ENCODE data around the gene MAP2K5. TPM values are rescaled to one million over a fixed set of nuclear protein-coding genes. Genes with fewer than 3 reads are reported as not detected.

MAP2K5 gene
- polyA plus RNA-seq, 2 of the 4 experiments (the other 2 are of a cell fraction), result 7.8 to 11.0 TPM

DNA sequence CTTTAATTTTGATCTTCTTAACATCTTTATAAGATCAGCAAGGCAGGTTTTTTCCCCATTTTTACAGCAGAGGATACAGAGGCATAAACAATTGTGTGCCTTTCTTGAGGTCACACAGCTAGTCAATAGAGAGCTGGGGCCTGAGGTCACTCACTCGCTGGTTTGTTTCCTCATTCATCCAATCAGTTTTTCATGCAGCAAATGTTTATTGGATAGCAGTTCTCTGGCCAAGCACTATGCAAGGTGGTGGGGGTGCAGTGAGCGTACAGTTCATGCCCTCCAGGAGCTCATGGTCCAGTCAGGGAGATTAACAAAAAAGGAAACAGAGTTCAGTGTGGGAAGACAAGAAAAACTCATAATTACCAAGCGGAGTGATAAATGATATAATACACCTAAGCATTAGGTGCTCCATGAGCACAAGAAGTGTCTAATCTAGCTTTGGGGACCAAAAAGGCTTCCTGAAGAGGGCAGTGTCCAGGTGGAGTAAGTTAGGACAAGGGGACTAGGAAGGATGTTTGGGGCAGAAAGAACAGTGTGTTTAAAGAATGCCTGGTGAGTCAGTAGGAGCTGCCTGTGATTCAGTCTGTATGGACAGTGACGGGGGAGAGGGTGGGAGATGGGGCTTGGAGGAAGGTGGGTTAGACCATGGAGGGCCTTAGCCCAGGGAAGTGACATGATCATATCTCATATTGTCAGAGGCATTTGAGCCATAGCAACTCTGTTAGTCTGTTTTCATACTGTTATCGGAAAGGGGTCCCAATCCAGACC is 29.3 kb downstream of the MAP2K5 start:
- FAIRE-seq, result no peak
- ChIA-PET POLR2A (no interaction called here), CTCF (interaction anchor here (0.8 to 1.8 kb wide), 7 partner anchors 8 to 264 kb away, joined by 3 to 5 read pairs (median 4); no protein-coding TSS in a partner anchor)
- Histone ChIP-seq H3K4me3 (no peak overlapping the region), H3K4me2 (no peak overlapping the region), H3K27ac (no peak overlapping the region), H3K9me3 (no peaks in the 10 kb centered on the region), H3K4me1 (no peaks in the 10 kb centered on the region)
- WGBS (ENCODE audit: missing lambda C conversion rate), result 95% methylated on average over 5 of the region's 5 CpGs
- no peak for DNase-seq (ENCODE audit: low read depth in 1 of 2, low spot score in 1 of 2)
- ATAC-seq, result no peak
- TF ChIP-seq CBX2 (IDR thresholded peaks at IDR 0.05; ENCODE audit: borderline replicate concordance, low read depth) (no peak), CHD4 (IDR thresholded peaks at IDR 0.05; ENCODE audit: borderline replicate concordance) (no peak), HDAC2 (IDR thresholded peaks at IDR 0.05) (no peak), RCOR1 (IDR thresholded peaks at IDR 0.05; ENCODE audit: low read depth, low read length) (no peak), MYC (IDR thresholded peaks at IDR 0.05; ENCODE audit: borderline replicate concordance, low read length) (no peak), MAZ (IDR thresholded peaks at IDR 0.05; ENCODE audit: borderline replicate concordance, low read depth, low read length) (no peak), ZFP36 (IDR thresholded peaks at IDR 0.05; ENCODE audit: borderline replicate concordance, partially characterized antibody) (no peak), ZC3H11A (IDR thresholded peaks at IDR 0.05) (no peak), TFCP2L1 (CRISPR knock-in tag; IDR thresholded peaks at IDR 0.05) (no peak)
- TF ChIP-seq, protein P1, sequence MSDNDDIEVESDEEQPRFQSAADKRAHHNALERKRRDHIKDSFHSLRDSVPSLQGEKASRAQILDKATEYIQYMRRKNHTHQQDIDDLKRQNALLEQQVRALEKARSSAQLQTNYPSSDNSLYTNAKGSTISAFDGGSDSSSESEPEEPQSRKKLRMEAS (IDR thresholded peaks at IDR 0.05), result no peak
- TF ChIP-seq, protein P2, sequence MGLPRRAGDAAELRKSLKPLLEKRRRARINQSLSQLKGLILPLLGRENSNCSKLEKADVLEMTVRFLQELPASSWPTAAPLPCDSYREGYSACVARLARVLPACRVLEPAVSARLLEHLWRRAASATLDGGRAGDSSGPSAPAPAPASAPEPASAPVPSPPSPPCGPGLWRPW (IDR thresholded peaks at IDR 0.05), result no peak

- no peak for ATAC-seq
- ChIA-PET POLR2A (no interaction called here), CTCF (interaction anchor here (1.1 to 1.4 kb wide), 2 partner anchors 9 to 20 kb away, joined by 3 to 5 read pairs; no protein-coding TSS in a partner anchor)
- no peak for TF ChIP-seq CBX2 (IDR thresholded peaks at IDR 0.05; ENCODE audit: borderline replicate concordance, low read depth)
- TF ChIP-seq, protein P3, sequence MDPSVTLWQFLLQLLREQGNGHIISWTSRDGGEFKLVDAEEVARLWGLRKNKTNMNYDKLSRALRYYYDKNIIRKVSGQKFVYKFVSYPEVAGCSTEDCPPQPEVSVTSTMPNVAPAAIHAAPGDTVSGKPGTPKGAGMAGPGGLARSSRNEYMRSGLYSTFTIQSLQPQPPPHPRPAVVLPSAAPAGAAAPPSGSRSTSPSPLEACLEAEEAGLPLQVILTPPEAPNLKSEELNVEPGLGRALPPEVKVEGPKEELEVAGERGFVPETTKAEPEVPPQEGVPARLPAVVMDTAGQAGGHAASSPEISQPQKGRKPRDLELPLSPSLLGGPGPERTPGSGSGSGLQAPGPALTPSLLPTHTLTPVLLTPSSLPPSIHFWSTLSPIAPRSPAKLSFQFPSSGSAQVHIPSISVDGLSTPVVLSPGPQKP (IDR thresholded peaks at IDR 0.05; ENCODE audit: low read depth, low read length), result no peak
- no peak for TF ChIP-seq RNF2 (IDR thresholded peaks at IDR 0.05; ENCODE audit: borderline replicate concordance, low read depth)
- TF ChIP-seq SREBF2 (IDR thresholded peaks at IDR 0.05), result no peak
- no peak for TF ChIP-seq TFCP2L1 (CRISPR knock-in tag; IDR thresholded peaks at IDR 0.05)
- TF ChIP-seq ZSCAN20 (CRISPR knock-in tag; IDR thresholded peaks at IDR 0.05), result no peak
- TF ChIP-seq HOXB5 (CRISPR knock-in tag; IDR thresholded peaks at IDR 0.05), result no peak
- TF ChIP-seq CEBPB (IDR thresholded peaks at IDR 0.05), result no peak
- no peak for TF ChIP-seq NR3C1 (IDR thresholded peaks at IDR 0.05)
- no peak for TF ChIP-seq GATA3 (IDR thresholded peaks at IDR 0.05; ENCODE audit: borderline replicate concordance)
- H3K4me1 ChIP-seq, result no peaks in the 10 kb centered on the region
- no peak overlapping the region for H3K4me3 ChIP-seq
- WGBS (ENCODE audit: missing lambda C conversion rate), result 89% methylated on average over 3 of the region's 3 CpGs
- no peak overlapping the region for H3K27ac ChIP-seq
- no peak overlapping the region for H3K4me2 ChIP-seq
- DNase-seq (ENCODE audit: low read depth in 1 of 2, low spot score in 1 of 2), result no peak
- FAIRE-seq, result no peak
- H3K9me3 ChIP-seq, result no peaks in the 10 kb centered on the region
These were observed 30.7 kb downstream of the MAP2K5 start for GRCh38 chr15:67573194-67573593.

DNA sequence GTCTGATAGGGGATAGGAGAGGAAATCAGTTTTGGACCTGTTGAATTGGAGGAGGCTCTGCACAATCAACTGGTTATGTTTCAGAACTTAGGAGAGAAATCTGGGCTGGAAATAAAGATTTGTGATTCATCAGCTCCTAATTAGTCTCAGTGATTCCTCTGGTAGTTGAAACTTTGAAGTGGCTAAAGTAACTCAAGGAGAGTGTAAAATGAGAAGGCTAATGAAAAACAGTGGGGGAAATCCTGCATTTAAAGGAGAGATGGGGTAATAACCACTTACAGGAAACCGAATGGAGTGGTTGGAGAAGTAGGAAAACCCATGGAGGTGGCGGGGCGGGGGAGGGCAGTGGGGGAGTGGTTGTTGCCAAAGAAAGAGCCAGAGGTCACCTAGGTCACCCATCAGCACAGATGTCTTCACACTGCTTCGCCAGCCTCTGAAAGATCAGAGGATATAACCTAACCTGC is 32.6 kb downstream of the MAP2K5 start:
- POLR2A ChIA-PET, result no interaction called here
- no peak overlapping the region for H3K4me2 ChIP-seq
- CTCF ChIA-PET, result interaction anchor here (1.3 kb wide), 1 partner anchor 9 kb away, joined by 6 read pairs; no protein-coding TSS in a partner anchor
- ATAC-seq (no peak), DNase-seq (ENCODE audit: low read depth in 1 of 2, low spot score in 1 of 2) (no peak), FAIRE-seq (no peak)
- H3K4me3 ChIP-seq, result no peak overlapping the region
- no peaks in the 10 kb centered on the region for H3K4me1 ChIP-seq
- no peak for TF ChIP-seq E2F6 (IDR thresholded peaks at IDR 0.05; ENCODE audit: borderline replicate concordance, low read depth)
- no peak for TF ChIP-seq MAZ (IDR thresholded peaks at IDR 0.05; ENCODE audit: borderline replicate concordance, low read depth, low read length)
- TF ChIP-seq USF2 (IDR thresholded peaks at IDR 0.05), result no peak
- TF ChIP-seq NFE2L2 (conservative IDR thresholded peaks at IDR 0.05; ENCODE audit: low read length), result no peak
- TF ChIP-seq TFCP2L1 (CRISPR knock-in tag; IDR thresholded peaks at IDR 0.05), result no peak
- no peak for TF ChIP-seq SMC3 (IDR thresholded peaks at IDR 0.05)
- no peak for TF ChIP-seq FOSL2 (IDR thresholded peaks at IDR 0.05)
- TF ChIP-seq FOSL2 (CRISPR knock-in tag; IDR thresholded peaks at IDR 0.05), result no peak
- no peak for TF ChIP-seq MYC (IDR thresholded peaks at IDR 0.05; ENCODE audit: borderline replicate concordance, low read length)
- no peak for TF ChIP-seq SREBF2 (IDR thresholded peaks at IDR 0.05)
- no peak for TF ChIP-seq RAD21 (conservative IDR thresholded peaks at IDR 0.05 in 1 of 2, IDR thresholded peaks at IDR 0.05 in 1 of 2)
- TF ChIP-seq CBX8 (IDR thresholded peaks at IDR 0.05), result no peak
- TF ChIP-seq TP53 (CRISPR knock-in tag; IDR thresholded peaks at IDR 0.05), result no peak
- TF ChIP-seq CEBPB (IDR thresholded peaks at IDR 0.05), result no peak
- no peak for TF ChIP-seq POLR2AphosphoS2 (conservative IDR thresholded peaks at IDR 0.05; ENCODE audit: low read length)
- no peak for TF ChIP-seq KDM1A (IDR thresholded peaks at IDR 0.05; ENCODE audit: low read depth)
- TF ChIP-seq HEYL (CRISPR knock-in tag; IDR thresholded peaks at IDR 0.05), result no peak
- no peak for TF ChIP-seq RARB (CRISPR knock-in tag; IDR thresholded peaks at IDR 0.05)
- TF ChIP-seq HOXB5 (CRISPR knock-in tag; IDR thresholded peaks at IDR 0.05), result no peak
- H3K27ac ChIP-seq, result no peak overlapping the region
- no peaks in the 10 kb centered on the region for H3K9me3 ChIP-seq
- WGBS (ENCODE audit: missing lambda C conversion rate), result 85% methylated on average over 4 of the region's 4 CpGs
